ENCODE measurements around the gene STARD6.
"Not testable (repeated sequence)": the region's sequence is repeated elsewhere in the genome, so short reads cannot be mapped to it uniquely, and the experiment has no call there.

Gene STARD6

DNA sequence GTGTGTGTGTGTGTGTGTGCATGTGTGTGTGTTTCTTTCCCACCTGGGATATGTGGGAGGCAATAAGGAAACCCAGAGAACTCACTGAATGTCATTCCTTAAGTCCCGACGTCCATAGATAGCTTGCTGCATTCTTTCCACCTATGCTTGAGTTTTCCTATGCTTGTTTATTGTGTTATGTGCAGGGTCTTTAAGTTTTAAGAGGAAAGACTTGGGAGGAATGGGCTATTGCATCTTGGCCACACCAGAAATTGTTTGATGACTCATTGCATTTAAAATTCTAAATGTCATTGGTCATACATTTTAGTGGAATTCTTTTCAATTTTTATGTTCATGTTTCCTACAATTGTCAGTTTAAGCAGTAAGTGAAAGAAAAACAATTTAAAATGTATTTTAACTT, 33.7 kb downstream of the STARD6 start:
- TF ChIP-seq, protein P1, sequence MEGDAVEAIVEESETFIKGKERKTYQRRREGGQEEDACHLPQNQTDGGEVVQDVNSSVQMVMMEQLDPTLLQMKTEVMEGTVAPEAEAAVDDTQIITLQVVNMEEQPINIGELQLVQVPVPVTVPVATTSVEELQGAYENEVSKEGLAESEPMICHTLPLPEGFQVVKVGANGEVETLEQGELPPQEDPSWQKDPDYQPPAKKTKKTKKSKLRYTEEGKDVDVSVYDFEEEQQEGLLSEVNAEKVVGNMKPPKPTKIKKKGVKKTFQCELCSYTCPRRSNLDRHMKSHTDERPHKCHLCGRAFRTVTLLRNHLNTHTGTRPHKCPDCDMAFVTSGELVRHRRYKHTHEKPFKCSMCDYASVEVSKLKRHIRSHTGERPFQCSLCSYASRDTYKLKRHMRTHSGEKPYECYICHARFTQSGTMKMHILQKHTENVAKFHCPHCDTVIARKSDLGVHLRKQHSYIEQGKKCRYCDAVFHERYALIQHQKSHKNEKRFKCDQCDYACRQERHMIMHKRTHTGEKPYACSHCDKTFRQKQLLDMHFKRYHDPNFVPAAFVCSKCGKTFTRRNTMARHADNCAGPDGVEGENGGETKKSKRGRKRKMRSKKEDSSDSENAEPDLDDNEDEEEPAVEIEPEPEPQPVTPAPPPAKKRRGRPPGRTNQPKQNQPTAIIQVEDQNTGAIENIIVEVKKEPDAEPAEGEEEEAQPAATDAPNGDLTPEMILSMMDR (IDR thresholded peaks at IDR 0.05; ENCODE audit: poor library complexity, severe bottlenecking): no peak
- DNase-seq (ENCODE audit: low spot score): no peak
- Histone ChIP-seq H3K4me3 (ENCODE audit: severe bottlenecking) (no peak overlapping the region), H3K4me1 (ENCODE audit: insufficient read depth, poor library complexity, severe bottlenecking) (no peaks in the 10 kb centered on the region), H3K27me3 (ENCODE audit: insufficient read depth, poor library complexity, severe bottlenecking) (no peaks in the 10 kb centered on the region), H3K27ac (ENCODE audit: poor library complexity, severe bottlenecking) (no peak overlapping the region), H3K9me3 (ENCODE audit: severe bottlenecking) (peaks cover 3% of the 10 kb centered on the region), H3K36me3 (ENCODE audit: low read depth) (no peaks in the 10 kb centered on the region)
- ATAC-seq (ENCODE audit: low read depth): no peak

DNA sequence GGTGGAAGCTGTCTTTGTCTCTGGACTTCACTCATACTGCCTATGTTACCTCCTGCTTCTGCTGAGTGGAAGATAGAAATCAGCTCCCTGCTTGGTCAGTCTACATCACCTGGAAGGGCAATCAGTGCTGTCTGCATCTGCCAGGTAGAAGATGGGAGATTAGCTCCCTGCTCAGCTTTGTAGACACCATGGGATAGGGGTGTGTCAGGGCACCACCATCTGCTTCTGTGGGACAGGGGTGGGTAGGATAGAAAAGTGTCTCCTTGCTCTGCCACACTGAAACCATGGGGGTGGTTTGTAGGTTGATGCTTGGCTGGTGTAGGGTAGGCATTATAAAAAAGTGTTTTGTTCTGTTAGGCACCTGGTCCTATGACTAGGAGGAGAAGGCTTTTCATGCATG, 34.1 kb downstream of the STARD6 start:
- Histone ChIP-seq H3K9me3 (ENCODE audit: severe bottlenecking) (peaks cover 3% of the 10 kb centered on the region), H3K27me3 (ENCODE audit: insufficient read depth, poor library complexity, severe bottlenecking) (no peaks in the 10 kb centered on the region), H3K4me1 (ENCODE audit: insufficient read depth, poor library complexity, severe bottlenecking) (no peaks in the 10 kb centered on the region), H3K27ac (ENCODE audit: poor library complexity, severe bottlenecking) (no peak overlapping the region), H3K36me3 (ENCODE audit: low read depth) (no peaks in the 10 kb centered on the region), H3K4me3 (ENCODE audit: severe bottlenecking) (no peak overlapping the region)
- ATAC-seq (ENCODE audit: low read depth) (no peak), DNase-seq (ENCODE audit: low spot score) (no peak)
- TF ChIP-seq, protein P1 (IDR thresholded peaks at IDR 0.05; ENCODE audit: poor library complexity, severe bottlenecking): no peak

DNA sequence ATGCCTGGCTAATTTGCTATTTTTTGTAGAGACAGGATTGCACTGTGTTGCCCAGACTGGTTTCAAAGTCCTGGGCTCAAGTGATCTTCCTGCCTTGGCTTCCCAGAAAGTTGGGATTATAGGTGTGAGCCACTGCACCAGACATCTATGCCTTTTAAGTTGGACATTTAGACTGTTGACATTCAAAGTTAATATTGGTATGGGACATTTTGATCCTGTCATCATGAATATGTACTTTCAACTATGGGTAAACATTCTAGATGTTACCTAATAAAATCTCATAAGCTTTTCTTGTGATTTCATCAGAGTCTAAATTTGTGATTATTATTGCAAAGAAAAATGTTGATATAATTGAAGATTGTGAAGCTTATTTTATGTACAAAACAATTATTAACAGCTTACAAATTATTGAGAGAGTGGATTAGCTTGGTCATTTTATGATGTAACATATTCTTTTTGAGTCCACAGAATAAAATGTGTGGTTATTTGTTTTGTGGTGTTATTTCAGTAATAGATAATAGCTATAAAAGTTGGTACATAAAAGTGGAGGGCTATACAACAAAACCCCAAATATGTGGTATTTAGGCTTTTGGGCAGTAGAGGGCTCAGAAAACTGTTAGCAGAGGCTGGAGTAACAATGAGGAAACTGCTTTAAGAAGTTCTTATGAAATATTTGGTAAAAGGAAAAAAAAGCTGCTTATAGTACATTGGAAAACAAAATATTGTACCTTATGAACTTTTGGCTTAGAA, 41.4 kb downstream of the STARD6 start:
- ATAC-seq (ENCODE audit: low read depth): no peak
- Histone ChIP-seq H3K4me1 (ENCODE audit: insufficient read depth, poor library complexity, severe bottlenecking) (no peaks in the 10 kb centered on the region), H3K36me3 (ENCODE audit: low read depth) (no peaks in the 10 kb centered on the region), H3K27ac (ENCODE audit: poor library complexity, severe bottlenecking) (no peak overlapping the region), H3K9me3 (ENCODE audit: severe bottlenecking) (no peaks in the 10 kb centered on the region), H3K4me3 (ENCODE audit: severe bottlenecking) (no peak overlapping the region), H3K27me3 (ENCODE audit: insufficient read depth, poor library complexity, severe bottlenecking) (no peaks in the 10 kb centered on the region)
- TF ChIP-seq, protein P1 (IDR thresholded peaks at IDR 0.05; ENCODE audit: poor library complexity, severe bottlenecking): no peak
- no peak for DNase-seq (ENCODE audit: low spot score)

DNA sequence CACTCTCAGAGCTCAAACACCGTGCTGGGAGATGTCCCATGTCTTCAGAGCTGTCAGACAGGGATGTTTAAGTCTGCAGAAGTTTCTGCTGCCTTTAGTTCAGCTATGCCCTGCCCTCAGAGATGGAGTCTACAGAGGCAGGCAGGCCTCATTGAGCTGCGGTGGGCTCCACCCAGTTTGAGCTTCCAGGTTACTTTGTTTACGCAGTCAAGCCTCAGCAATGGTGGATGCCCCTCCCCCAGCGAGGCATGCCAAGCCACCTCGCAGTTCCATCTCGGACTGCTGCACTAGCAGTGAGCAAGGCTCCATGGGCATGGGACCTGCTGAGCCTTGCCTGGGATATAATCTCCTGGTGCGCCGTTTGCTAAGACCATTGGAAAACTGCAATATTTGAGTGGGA, 48.1 kb downstream of the STARD6 start:
- H3K27ac ChIP-seq (ENCODE audit: poor library complexity, severe bottlenecking); H3K9me3 ChIP-seq (ENCODE audit: severe bottlenecking); H3K36me3 ChIP-seq (ENCODE audit: low read depth); H3K4me3 ChIP-seq (ENCODE audit: severe bottlenecking); H3K4me1 ChIP-seq (ENCODE audit: insufficient read depth, poor library complexity, severe bottlenecking); ATAC-seq (ENCODE audit: low read depth); DNase-seq (ENCODE audit: low spot score); H3K27me3 ChIP-seq (ENCODE audit: insufficient read depth, poor library complexity, severe bottlenecking): not testable (repeated sequence)

DNA sequence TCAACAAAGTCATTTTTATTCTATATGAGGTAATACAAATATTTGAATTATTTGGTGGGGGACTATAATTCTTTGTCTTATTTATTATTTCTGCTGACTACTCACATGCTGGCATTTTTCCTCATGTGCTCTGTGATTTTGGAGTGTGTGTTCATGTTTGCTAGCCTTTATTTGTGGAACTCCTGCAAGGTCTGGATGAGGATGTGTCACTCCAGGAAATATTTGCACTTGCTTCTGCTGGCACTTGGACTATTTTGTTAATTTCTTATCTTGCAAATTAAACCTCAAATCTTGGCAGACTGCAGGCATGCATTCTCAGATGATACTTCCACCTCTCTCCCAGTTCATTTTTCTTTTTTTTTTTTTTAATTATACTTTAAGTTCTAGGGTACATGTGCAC, 54.2 kb downstream of the STARD6 start:
- no peaks in the 10 kb centered on the region for H3K27me3 ChIP-seq (ENCODE audit: insufficient read depth, poor library complexity, severe bottlenecking)
- DNase-seq (ENCODE audit: low spot score): no peak

DNA sequence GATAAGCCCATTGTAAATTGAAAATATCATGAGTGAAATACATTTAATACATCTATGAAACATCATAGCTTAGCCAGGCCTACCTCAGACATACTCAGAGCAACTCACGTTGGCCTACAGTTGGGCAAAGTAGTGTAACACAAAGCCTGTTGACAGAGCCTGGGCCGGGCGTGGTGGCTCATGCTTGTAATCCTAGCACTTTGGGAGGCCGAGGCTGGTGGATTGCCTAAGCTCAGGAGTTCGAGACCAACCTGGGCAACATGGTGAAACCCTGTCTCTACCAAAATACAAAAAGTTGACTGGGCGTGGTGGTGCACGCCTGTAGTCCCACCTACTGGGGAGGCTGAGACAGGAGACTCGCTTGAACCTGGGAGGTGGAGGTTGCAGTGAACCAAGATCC, 58.7 kb downstream of the STARD6 start:
- not testable (repeated sequence) for H3K9me3 ChIP-seq (ENCODE audit: severe bottlenecking); H3K27me3 ChIP-seq (ENCODE audit: insufficient read depth, poor library complexity, severe bottlenecking); H3K4me1 ChIP-seq (ENCODE audit: insufficient read depth, poor library complexity, severe bottlenecking); ATAC-seq (ENCODE audit: low read depth); DNase-seq (ENCODE audit: low spot score); H3K27ac ChIP-seq (ENCODE audit: poor library complexity, severe bottlenecking); H3K4me3 ChIP-seq (ENCODE audit: severe bottlenecking); H3K36me3 ChIP-seq (ENCODE audit: low read depth)

More for the DNA sequence above, 54.2 kb downstream of the STARD6 start:
- TF ChIP-seq, protein P1 (IDR thresholded peaks at IDR 0.05; ENCODE audit: poor library complexity, severe bottlenecking): no peak
- ATAC-seq (ENCODE audit: low read depth): no peak
- no peak overlapping the region for H3K4me3 ChIP-seq (ENCODE audit: severe bottlenecking)
- H3K36me3 ChIP-seq (ENCODE audit: low read depth): no peaks in the 10 kb centered on the region
- no peak overlapping the region for H3K27ac ChIP-seq (ENCODE audit: poor library complexity, severe bottlenecking)
- H3K9me3 ChIP-seq (ENCODE audit: severe bottlenecking): peaks cover 3% of the 10 kb centered on the region
- no peaks in the 10 kb centered on the region for H3K4me1 ChIP-seq (ENCODE audit: insufficient read depth, poor library complexity, severe bottlenecking)

All from RWPE2 (cell line).